Activated CD8-positive, alpha-beta memory T cell treated with anti-CD3 and anti-CD28 coated beads, Interleukin-2, amount 50 U/mL, for 24 hours (primary cell): ENCODE results near the gene GON7.

Experiments
- DNase-seq: peaks from one replicate; pipeline ENCODE4 v3.0.0-alpha.2; 2020; ENCODE audit errors: extremely low read depth

Gene GON7

DNA sequence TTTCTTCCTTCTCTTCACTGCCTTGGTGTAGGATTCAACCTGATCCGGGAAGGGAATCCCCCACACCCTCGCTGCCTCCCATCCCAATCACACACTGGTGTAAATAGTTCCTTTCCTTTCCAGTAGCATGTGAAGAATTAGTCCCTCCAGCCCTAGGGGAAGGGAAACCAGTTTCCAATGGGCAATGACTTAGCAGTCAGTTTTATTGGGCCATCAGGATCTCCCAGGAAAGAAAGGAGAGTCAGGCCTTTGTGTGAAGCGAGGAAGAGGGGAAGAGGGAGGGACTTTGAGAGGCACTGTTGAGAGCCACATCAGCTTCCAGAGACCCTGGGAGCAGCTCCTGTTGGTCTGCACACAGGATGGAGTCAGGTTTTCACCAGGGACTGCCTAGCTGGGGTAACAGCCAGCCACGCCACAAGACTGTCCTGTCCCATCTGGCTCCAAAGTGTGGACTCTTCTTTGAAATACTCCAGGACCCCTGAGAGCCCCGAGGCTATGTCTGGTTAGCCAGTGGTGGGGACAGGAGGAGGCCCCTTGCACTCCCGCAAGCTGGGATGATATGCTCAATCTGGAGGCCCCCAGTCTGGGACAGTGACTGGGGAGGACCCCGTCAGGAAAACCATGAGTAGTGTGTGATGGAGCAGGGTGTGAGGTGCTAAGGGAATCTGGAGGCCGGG lies 50.0 kb downstream of the GON7 start:
- DNase-seq = no peak

DNA sequence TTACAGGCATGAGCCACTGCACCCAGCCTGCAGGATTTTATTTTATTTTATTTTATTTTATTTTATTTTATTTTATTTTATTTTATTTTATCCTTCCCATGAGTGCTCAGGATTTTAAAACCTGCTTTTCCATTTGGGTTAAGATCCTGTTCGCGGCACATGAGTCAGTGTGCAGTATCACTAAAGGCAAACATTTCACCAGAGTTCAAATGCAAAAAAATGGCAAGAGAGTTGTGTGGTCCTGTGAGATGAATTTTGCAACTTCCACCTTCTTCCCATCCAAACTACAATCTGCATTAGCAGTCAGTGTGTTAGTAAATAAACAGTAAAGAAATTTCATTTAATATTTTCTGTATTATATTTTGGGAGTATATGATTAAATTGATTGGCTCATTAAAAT lies 51.2 kb downstream of the GON7 start:
- DNase-seq = no peak

DNA sequence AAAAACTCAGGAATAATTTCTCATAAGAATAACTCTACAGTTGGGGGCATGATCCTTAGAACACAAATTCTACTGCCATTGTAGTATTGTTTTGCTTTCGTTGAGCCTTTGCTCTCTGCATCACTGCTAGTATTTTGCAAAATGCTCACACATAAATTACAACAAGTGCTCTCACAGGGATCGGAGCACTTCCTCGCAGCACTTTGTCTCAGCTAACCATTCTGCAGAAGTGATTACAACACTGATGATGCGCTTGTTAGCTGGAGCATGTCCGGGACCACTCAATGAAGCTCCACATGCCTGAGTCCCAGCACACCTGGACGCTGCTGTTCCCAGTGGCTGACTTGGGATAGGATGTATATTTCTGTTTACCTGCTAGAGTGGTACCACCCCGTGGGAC lies 53.7 kb downstream of the GON7 start:
- DNase-seq = no peak
